Right cardiac atrium (tissue), 5 donors: ENCODE results near the gene TP53I11. TPM values are rescaled to one million over a fixed set of nuclear protein-coding genes. Genes with fewer than 3 reads are reported as not detected.
A peak's percentile ranks its signal among the peaks of the same experiment; 100 is the strongest.

Source experiments
- ATAC-seq, 2 donors: fragments of 200-7000 bp; cut with Tn5 transposase; one replicate each; pipeline versions ENCODE4 v1.8.0 to v1.9.1; 2020; ENCODE audit warnings: moderate library complexity in 2 of 2, mild to moderate bottlenecking in 1 of 2
- DNase-seq, 3 donors: peaks; one replicate each; pipeline ENCODE4 v3.0.0-alpha.2; 2020
- H3K27ac ChIP-seq: one replicate; pipeline ENCODE4 v1.5.1; 2013; ENCODE audit warnings: mild to moderate bottlenecking, low read length, control low read depth, moderate library complexity
- H3K27me3 ChIP-seq: one replicate; pipeline ENCODE4 v1.6.1; 2013; ENCODE audit not compliant: control insufficient read depth, insufficient read depth
- H3K4me1 ChIP-seq: one replicate; pipeline ENCODE4 v1.6.1; 2013; ENCODE audit warnings: low read length; ENCODE audit not compliant: control insufficient read depth, insufficient read depth
- H3K4me3 ChIP-seq: one replicate; pipeline ENCODE4 v1.5.1; 2013; ENCODE audit warnings: low read length, control low read depth
- H3K9me3 ChIP-seq: one replicate; pipeline ENCODE4 v1.6.1; 2013; ENCODE audit warnings: low read length; ENCODE audit not compliant: control insufficient read depth
- WGBS: extraction: QIAGEN DNeasy Blood & Tissue Kit; methylation state at CpG from one replicate; pipeline ENCODE4 v1.1.7; 2013; 5-methylcytosine and 5-hydroxymethylcytosine counted together
- intact Hi-C, 4 donors: fragments of 100-400 bp; cut with DNase I; formaldehyde crosslinking; loops; one replicate each; pipeline versions ENCODE4 v1.11.0 to v1.14.0; 2022 to 2023
- polyA plus RNA-seq: library from polyadenylated mRNA; stranded (reverse); fragments of 200-250 nt; gene quantifications from one replicate; pipeline ENCODE4 v1.2.3, GENCODE V29; 2013
- total RNA-seq, 4 donors: library from RNA; stranded (reverse); fragmentation: NEBNext Ultra II Directional; extraction: Animal tissue kit (Norgen Biotek cat#: 25700); gene quantifications; one replicate each; pipeline ENCODE4 v1.2.1, GENCODE V29; 2021
- donor health status: healthy with polysubstance abuse.
- donor health status: DM: no; HTN: yes; CAD: no.
- donor health status: DM: no; HTN: no; CAD: no.
- donor health status: DM: no; HTN: yes; CAD: no; lungs with severe emphysema.
- donor health status: DM: yes; HTN: yes; CAD: no.

TP53I11 gene
- total and polyA plus RNA-seq, 5 donors, result 50.9 to 105 (median 81.2) TPM

DNA sequence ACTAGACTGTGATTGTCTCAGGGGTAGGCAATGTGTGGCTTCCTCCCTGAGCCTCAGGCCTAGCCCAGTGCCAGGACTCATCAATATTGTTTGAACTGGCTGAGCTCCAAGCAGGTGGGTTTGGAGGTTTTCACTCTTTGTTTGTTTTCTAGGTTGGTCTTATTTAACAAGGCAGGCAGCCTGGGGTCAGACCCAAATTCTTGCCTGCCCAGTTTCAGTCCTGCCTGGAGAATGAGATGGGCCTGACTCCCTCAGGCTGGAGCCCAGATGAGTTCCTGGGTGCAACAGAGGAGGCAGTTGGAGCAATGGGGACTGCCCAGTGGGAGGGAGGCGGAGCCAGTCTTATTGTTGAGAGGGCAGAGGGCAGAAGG, 28.3 kb upstream of the TP53I11 start:
- no peak overlapping the region for H3K4me3 ChIP-seq
- no peaks in the 10 kb centered on the region for H3K27me3 ChIP-seq
- 94% methylated on average over 1 of the region's 1 CpG for WGBS
- H3K9me3 ChIP-seq, result no peaks in the 10 kb centered on the region
- intact Hi-C loops, result no loop called here
- H3K27ac ChIP-seq, result no peak overlapping the region
- ATAC-seq (no peak), DNase-seq (no peak)
- H3K4me1 ChIP-seq, result peaks cover 4% of the 10 kb centered on the region

DNA sequence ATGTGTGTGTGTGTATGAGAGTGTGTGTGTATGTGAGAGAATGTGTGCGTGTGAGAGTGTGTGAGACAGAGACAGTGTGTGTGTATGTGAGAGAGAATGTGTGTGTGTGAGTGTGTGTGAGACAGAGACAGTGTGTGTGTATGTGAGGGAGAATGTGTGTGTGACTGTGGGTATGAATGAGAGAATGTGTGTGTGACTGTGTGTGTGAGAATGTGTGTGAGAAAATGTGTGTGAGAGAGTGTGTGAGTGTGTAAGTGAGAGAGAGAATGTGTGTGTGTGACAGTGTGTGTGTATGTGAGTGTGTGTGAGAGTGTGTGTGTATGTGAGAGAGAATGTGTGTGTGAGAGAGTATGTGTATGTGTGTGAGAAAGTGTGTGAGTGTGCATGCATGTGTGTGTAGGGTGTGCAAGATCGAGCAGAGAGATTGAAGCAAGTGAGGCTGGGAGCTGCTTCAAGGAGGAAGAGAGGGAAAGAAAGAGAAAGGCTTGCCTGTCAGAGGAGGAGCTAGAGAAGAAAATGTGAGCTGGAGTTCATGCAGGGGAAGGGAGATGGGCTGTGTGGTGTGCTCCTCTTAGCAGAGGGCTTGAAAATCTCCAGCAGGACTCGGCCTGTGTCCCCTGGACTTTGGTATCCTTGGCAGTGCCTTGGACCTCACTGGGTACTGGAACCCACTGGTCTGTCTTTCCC, 27.7 kb upstream of the TP53I11 start:
- ATAC-seq (no peak), DNase-seq (no peak)
- WGBS, result 61% methylated on average over 3 of the region's 3 CpGs
- intact Hi-C loops, result no loop called here
- no peak overlapping the region for H3K4me3 ChIP-seq
- H3K4me1 ChIP-seq, result peaks cover 4% of the 10 kb centered on the region
- H3K27me3 ChIP-seq, result no peaks in the 10 kb centered on the region
- H3K27ac ChIP-seq, result peak overlapping the region; percentile 12
- H3K9me3 ChIP-seq, result no peaks in the 10 kb centered on the region

DNA sequence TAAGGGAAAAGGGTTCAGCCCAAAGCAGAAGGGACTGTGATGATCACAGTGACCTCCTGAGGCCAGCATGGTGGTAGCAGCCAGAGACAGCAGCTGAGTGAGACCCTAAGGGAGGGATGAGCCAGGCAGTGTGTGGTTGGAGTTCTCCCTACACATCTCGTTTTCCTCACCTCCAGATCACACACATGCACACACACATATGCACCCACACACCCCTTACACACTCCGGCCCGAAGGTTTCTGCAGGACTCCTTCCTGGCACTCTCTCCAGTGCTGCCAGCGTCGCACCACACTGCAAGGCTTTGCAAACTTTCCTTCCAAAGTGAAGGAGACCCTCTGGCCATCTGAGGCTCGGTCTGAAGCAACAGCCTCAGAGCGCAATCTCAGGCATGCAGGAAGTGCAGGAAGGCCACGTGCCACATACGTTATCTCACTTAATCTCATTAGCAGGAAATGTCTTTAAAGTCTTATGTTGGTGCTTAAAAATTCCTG, 26.9 kb upstream of the TP53I11 start:
- Histone ChIP-seq H3K9me3 (no peaks in the 10 kb centered on the region), H3K4me1 (peaks cover 8% of the 10 kb centered on the region), H3K27ac (no peak overlapping the region), H3K27me3 (no peaks in the 10 kb centered on the region), H3K4me3 (no peak overlapping the region)
- intact Hi-C loops, result no loop called here
- DNase-seq (no peak), ATAC-seq (peak in 1 of 2 donors; percentile 15)
- WGBS, result 31% methylated on average over 9 of the region's 9 CpGs

DNA sequence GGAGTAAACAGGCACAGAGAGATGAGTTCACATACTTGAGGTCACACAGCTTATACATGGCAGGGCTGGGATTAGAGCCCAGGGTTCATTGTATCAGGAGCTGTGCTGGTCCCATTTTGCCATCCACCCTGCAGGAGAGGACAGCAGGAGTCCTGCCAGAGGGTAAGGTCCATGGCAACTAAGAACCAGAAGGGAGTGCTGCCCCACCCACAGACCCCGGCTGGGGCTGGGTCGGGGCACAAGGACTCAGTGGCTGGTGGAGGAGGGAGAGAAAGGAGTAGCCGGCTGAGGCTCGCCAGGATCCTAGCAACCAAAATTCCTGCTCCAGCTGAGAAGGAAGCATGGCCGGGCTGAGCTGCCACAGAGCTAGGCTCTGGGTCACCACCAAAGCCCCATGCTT, 25.9 kb upstream of the TP53I11 start:
- Histone ChIP-seq H3K27ac (no peak overlapping the region), H3K9me3 (no peaks in the 10 kb centered on the region), H3K4me3 (no peak overlapping the region), H3K4me1 (peaks cover 14% of the 10 kb centered on the region), H3K27me3 (no peaks in the 10 kb centered on the region)
- no peak for DNase-seq
- intact Hi-C loops, result no loop called here
- 89% methylated on average over 5 of the region's 5 CpGs for WGBS
- no peak for ATAC-seq

DNA sequence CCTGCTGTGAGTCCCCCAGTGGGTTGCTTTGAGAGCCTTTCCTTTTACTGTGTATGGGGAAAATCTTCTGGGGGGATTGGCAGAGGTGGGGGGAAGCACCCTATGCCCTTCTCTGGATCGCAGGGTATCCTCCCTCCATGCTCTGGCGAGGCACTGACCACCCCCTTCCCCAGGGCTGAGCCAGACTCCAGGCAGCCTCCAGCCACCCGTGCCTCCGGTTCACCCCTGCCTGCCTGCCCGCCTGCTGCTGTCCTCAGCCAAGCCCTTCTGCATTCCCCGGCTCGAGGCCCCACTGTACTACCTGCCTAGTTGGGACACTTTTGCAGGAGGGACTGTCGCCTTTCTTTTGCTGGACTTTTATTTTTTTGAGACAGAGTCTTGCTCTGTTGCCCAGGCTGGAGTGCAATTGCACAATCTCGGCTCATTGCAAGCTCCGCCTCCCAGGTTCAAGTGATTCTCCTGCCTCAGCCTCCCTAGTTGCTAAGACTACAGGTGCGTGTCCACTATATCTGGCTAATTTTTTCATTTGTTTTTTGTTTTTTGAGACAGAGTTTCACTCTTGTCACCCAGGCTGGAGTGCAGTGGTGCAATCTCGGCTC, 23.8 kb upstream of the TP53I11 start:
- intact Hi-C loops, result no loop called here
- Histone ChIP-seq H3K27ac (no peak overlapping the region), H3K9me3 (no peaks in the 10 kb centered on the region), H3K4me1 (peaks cover 16% of the 10 kb centered on the region), H3K27me3 (no peaks in the 10 kb centered on the region), H3K4me3 (no peak overlapping the region)
- ATAC-seq (no peak), DNase-seq (no peak)
- WGBS, result 93% methylated on average over 12 of the region's 12 CpGs

DNA sequence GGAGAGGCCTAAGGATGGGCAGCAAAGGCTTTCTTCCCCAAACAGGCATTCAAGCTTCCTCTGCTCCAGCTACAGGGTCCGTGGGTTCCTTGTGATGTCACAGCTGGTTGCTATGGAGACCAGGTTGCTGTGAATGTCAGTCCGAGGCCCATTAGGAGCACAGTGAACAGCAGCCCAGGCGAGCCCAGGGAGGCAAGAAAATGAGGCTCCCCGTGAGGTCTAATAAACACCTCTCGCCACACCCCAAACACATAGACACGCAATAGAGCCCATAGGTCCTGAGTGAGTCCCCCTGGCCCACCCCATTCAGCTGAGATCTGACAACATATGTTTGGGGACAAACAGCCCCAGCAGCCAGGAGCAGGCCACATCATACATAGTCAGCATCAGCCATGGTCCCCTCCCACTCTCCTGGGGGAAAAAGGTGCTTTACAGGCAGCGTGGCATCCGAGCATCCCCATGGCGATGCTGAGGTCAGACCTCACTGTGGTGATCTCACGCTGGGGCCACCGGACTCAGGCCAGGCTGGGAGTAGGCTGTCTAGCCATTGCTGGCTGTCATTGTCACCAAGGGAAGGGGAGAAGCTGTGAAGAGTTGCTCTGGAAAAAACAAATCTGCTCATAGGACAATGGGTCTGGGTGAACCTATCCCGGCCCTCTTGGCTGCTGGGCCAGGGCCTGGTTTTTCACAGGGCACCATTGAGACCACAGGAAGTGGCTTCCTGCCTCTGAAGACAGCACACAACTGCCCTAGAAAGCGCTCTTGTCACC, 23.1 kb upstream of the TP53I11 start:
- no peak for DNase-seq
- no peak overlapping the region for H3K4me3 ChIP-seq
- intact Hi-C loops, result no loop called here
- H3K9me3 ChIP-seq, result no peaks in the 10 kb centered on the region
- ATAC-seq, result no peak
- no peak overlapping the region for H3K27ac ChIP-seq
- WGBS, result 85% methylated on average over 13 of the region's 13 CpGs
- peaks cover 16% of the 10 kb centered on the region for H3K4me1 ChIP-seq
- no peaks in the 10 kb centered on the region for H3K27me3 ChIP-seq

DNA sequence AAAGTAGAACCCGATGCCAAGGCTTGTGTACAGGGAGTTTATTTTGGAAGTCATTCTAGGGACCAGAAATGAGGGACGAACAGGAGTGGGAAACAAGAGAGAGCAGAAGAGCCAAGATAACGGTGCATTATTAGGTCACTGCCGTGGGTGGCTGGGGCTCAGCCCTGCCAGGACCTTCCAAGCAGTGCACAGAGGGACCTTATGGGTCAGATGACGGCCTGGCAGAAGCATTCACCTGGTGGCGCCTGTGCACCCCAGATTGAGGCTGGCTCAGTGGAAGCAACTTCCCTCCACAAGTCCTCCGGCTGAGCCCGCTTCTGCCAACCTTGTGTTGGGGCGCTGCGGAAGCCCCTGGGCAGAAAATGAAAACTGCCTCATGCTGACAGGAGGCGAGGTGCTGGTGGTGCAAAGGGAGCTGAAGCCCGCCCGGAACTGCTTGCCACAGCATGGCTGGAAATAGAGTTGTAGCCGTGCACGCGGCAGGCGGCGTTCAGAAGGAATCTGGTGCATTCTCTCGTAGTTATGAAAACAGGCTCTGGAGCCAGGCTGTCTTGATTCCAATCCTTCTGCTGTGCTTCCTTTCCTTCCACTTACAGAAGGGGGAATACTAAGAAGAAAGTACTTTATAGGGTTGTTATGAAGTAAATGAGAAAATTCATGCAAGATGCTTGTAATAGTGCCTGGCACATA, 22.2 kb upstream of the TP53I11 start:
- intact Hi-C loops, result no loop called here
- no peaks in the 10 kb centered on the region for H3K9me3 ChIP-seq
- DNase-seq (peak in 2 of 3 donors; percentile 75 to 76), ATAC-seq (peak; percentile 50 to 59)
- no peaks in the 10 kb centered on the region for H3K27me3 ChIP-seq
- no peak overlapping the region for H3K27ac ChIP-seq
- 47% methylated on average over 19 of the region's 19 CpGs for WGBS
- H3K4me3 ChIP-seq, result no peak overlapping the region
- H3K4me1 ChIP-seq, result peaks cover 16% of the 10 kb centered on the region

DNA sequence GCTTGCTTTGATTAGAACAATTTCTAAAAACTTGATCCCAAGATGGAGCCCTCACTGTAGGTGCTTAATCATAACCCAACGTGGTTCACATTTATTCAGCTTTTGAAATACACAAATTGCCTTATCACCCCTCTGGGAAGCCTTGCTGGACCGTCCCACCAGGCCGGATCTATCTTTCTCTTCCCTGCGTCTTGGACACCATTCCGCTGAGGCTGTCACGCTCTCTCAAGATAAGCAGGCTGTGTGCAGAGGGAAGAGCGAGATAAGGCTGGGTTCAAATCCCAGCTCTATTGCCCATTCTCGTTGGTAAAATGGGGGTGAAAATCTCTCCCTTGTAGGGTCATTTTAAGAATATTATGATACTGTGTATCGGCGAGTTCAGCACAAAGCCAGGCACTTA, 20.5 kb upstream of the TP53I11 start:
- no peaks in the 10 kb centered on the region for H3K27me3 ChIP-seq
- H3K4me1 ChIP-seq, result peaks cover 12% of the 10 kb centered on the region
- DNase-seq (no peak), ATAC-seq (peak; percentile 31 to 52)
- no peak overlapping the region for H3K4me3 ChIP-seq
- WGBS, result 49% methylated on average over 10 of the region's 10 CpGs
- H3K27ac ChIP-seq, result no peak overlapping the region
- intact Hi-C loops, result no loop called here
- no peaks in the 10 kb centered on the region for H3K9me3 ChIP-seq

DNA sequence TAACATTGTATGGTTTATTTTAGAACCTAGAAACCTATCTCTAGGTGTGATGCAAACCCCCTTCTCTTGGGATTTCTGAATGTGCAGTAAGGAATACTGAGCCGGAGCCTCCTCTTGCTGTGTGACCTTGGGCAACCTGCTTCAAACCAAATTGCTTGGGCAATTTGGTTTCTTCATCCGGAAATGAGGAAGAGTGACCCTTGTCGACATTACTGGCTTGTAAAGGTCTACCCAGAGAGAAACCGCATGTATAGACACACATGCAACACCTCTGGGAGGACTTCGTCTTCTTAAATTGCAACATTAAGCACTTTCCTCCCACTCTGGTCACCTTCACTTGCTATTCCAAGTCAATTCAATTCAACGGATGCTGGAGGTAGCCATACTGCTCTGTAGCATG, 19.6 kb upstream of the TP53I11 start:
- intact Hi-C loops, result no loop called here
- ATAC-seq, result no peak
- Histone ChIP-seq H3K9me3 (no peaks in the 10 kb centered on the region), H3K4me1 (peaks cover 12% of the 10 kb centered on the region), H3K27me3 (no peaks in the 10 kb centered on the region), H3K27ac (no peak overlapping the region), H3K4me3 (no peak overlapping the region)
- no peak for DNase-seq
- 86% methylated on average over 6 of the region's 6 CpGs for WGBS

DNA sequence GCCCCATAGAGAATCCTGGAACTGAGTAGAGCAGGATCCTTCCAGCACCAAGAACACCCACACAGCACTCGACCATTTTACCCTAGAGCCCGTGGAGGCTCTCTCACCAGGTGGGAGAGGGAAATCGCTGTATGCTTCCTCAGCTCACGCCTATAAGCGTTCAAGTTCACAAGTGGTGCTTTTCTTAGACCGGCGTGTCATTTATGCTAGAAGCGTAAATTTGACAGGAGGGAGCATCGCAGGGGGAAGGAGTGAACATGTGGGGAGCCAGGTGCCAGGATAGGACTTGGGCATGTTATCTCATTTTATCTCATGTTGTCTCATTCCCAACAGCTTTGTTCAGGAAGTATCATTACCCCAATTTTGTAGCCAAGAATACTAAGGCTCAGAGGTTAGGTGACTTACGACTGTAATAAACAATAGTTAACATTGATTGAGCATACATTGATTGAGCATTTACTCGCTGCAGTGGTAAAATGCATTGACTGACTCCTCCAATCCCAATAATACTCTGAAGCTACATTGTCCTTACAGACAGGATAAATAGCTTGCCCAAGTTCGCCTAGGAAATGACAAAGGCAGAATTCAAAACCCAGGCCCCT, 19.1 kb upstream of the TP53I11 start:
- intact Hi-C loops, result no loop called here
- Histone ChIP-seq H3K9me3 (no peaks in the 10 kb centered on the region), H3K27me3 (no peaks in the 10 kb centered on the region), H3K4me1 (peaks cover 12% of the 10 kb centered on the region), H3K4me3 (no peak overlapping the region), H3K27ac (no peak overlapping the region)
- DNase-seq (no peak), ATAC-seq (no peak)
- 76% methylated on average over 12 of the region's 12 CpGs for WGBS
